SK-N-SH (cell line): Measurements from ENCODE around the gene PCDHA13. TPM values are rescaled to one million over a fixed set of nuclear protein-coding genes. Genes with fewer than 3 reads are reported as not detected.

ENCODE experiments used
- CTCF ChIA-PET: fragments of 300-600, 350-600 bp; formaldehyde crosslinking; extraction: SDS; loops from one replicate; lab custom pipeline; 2021; lab: Yijun Ruan, JAX
- POLR2A ChIA-PET: fragments of 350-600 bp; sonication (Branson Sonifier 250); formaldehyde crosslinking; extraction: SDS; loops from one replicate; lab custom pipeline; 2020; ENCODE audit warnings: antibody characterized with exemption, inconsistent platforms; lab: Yijun Ruan, JAX
- DNase-seq: peaks from one replicate; pipeline ENCODE4 v3.0.0; 2012
- H2AFZ ChIP-seq: fragments of 200-600 bp; sonication (generic); 2 replicates; pipeline ENCODE4 v1.8.1; 2016; ENCODE audit warnings: antibody characterized with exemption, mild to moderate bottlenecking, low read depth
- H3F3A ChIP-seq: fragments of 200-600 bp; sonication (generic); replicated peaks from 2 replicates; pipeline ENCODE3; 2016; ENCODE audit warnings: antibody characterized with exemption, mild to moderate bottlenecking; ENCODE audit not compliant: insufficient read depth
- H3K27ac ChIP-seq, 2 experiments: fragments of 200-500 bp in 1 of 2; fragments of 200-600 bp in 1 of 2; sonication (Bioruptor generic) in 1 of 2; sonication (generic), shearing (Covaris generic) in 1 of 2; 2 replicates each; pipeline versions ENCODE4 v1.5.1 to v1.6.1; 2014 to 2016; ENCODE audit warnings: low read depth in 2 of 2, inconsistent platforms in 1 of 2, low read length in 1 of 2, mild to moderate bottlenecking in 1 of 2, mixed read lengths in 1 of 2
- H3K27me3 ChIP-seq: fragments of 200-600 bp; sonication (generic), shearing (Covaris generic); 2 replicates; pipeline ENCODE4 v1.6.1; 2016; ENCODE audit warnings: mixed run types; ENCODE audit not compliant: insufficient read depth
- H3K36me3 ChIP-seq, 2 experiments: fragments of 200-500 bp in 1 of 2; fragments of 200-600 bp in 1 of 2; sonication (Bioruptor generic) in 1 of 2; sonication (generic) in 1 of 2; replicated peaks in 1 of 2; 2 replicates each; pipeline versions ENCODE3 to v1.5.1; 2014 to 2016; ENCODE audit warnings: low read length in 1 of 2, mild to moderate bottlenecking in 1 of 2; ENCODE audit not compliant: insufficient read depth in 2 of 2, control insufficient read depth in 1 of 2
- H3K4me1 ChIP-seq, 2 experiments: fragments of 200-500 bp in 1 of 2; fragments of 200-600 bp in 1 of 2; sonication (Bioruptor generic) in 1 of 2; sonication (generic), shearing (Covaris generic) in 1 of 2; 2 replicates each; pipeline versions ENCODE4 v1.5.1 to v1.6.1; 2014 to 2016; ENCODE audit warnings: low read depth in 1 of 2, low read length in 1 of 2, mixed run types in 1 of 2; ENCODE audit not compliant: insufficient read depth in 2 of 2, control insufficient read depth in 1 of 2
- H3K4me2 ChIP-seq: fragments of 200-600 bp; sonication (generic), shearing (Covaris generic); 2 replicates; pipeline ENCODE4 v1.6.1; 2017; ENCODE audit warnings: mixed run types
- H3K4me3 ChIP-seq, 2 experiments: fragments of 200-500 bp in 1 of 2; fragments of 200-600 bp in 1 of 2; sonication (Bioruptor generic) in 1 of 2; sonication (generic), shearing (Covaris generic) in 1 of 2; 2 replicates each; pipeline versions ENCODE4 v1.5.1 to v1.8.1; 2014 to 2016; ENCODE audit warnings: low read depth in 2 of 2, inconsistent platforms in 1 of 2, low read length in 1 of 2, mild to moderate bottlenecking in 1 of 2, mixed read lengths in 1 of 2, moderate library complexity in 1 of 2
- H3K79me2 ChIP-seq: fragments of 200-600 bp; sonication (generic); 2 replicates; pipeline ENCODE4 v1.8.1; 2017; ENCODE audit warnings: mild to moderate bottlenecking; ENCODE audit not compliant: insufficient read depth
- H3K9ac ChIP-seq: fragments of 200-600 bp; sonication (generic); 2 replicates; pipeline ENCODE4 v1.6.1; 2017; ENCODE audit warnings: mixed run types
- H3K9me2 ChIP-seq: fragments of 200-600 bp; sonication (generic); 2 replicates; pipeline ENCODE4 v1.6.1; 2017; ENCODE audit warnings: mixed run types
- H3K9me3 ChIP-seq: fragments of 200-600 bp; sonication (generic); 2 replicates; pipeline ENCODE4 v1.6.1; 2017; ENCODE audit warnings: mixed run types, mild to moderate bottlenecking, moderate library complexity
- H4K20me1 ChIP-seq: fragments of 200-600 bp; sonication (generic); 2 replicates; pipeline ENCODE4 v1.6.1; 2017; ENCODE audit warnings: mild to moderate bottlenecking, mixed run types; ENCODE audit not compliant: insufficient read depth
- CHD2 ChIP-seq: fragments of 150-350 bp; IDR thresholded peaks from 2 replicates; pipeline ENCODE4 v1.6.1; 2018; ENCODE audit warnings: low read length; ENCODE audit not compliant: partially characterized antibody
- EP300 ChIP-seq, 2 experiments: IDR thresholded peaks; 2 replicates each; pipeline versions ENCODE4 v1.4.0 to v1.6.1; 2012; ENCODE audit warnings: borderline replicate concordance in 1 of 2, low read depth in 1 of 2, low read length in 1 of 2
- EZH2phosphoT487 ChIP-seq: fragments of 200-600 bp; sonication (generic); IDR thresholded peaks from 2 replicates; pipeline ENCODE4 v1.6.1; 2017; ENCODE audit warnings: low read depth, mixed run types, mild to moderate bottlenecking, antibody characterized with exemption, moderate library complexity, borderline replicate concordance
- FOXJ3 ChIP-seq: sonication (generic); formaldehyde crosslinking; IDR thresholded peaks from 2 replicates; pipeline ENCODE4 v1.5.1; 2020; ENCODE audit warnings: mild to moderate bottlenecking, missing genetic modification reagents
- GABPA ChIP-seq: IDR thresholded peaks from 2 replicates; pipeline ENCODE4 v1.4.0; 2012; ENCODE audit warnings: low read depth, mild to moderate bottlenecking
- JUND ChIP-seq: IDR thresholded peaks from 2 replicates; pipeline ENCODE4 v1.4.0; 2012
- MEF2A ChIP-seq: IDR thresholded peaks from 2 replicates; pipeline ENCODE4 v1.4.0; 2012; ENCODE audit warnings: low read depth, borderline replicate concordance
- MXI1 ChIP-seq: IDR thresholded peaks from 2 replicates; pipeline ENCODE4 v1.6.1; 2012; ENCODE audit warnings: mild to moderate bottlenecking, low read depth, low read length, improper control_type of control experiment
- NRF1 ChIP-seq: IDR thresholded peaks from 2 replicates; pipeline ENCODE4 v1.6.1; 2012; ENCODE audit warnings: low read depth, mild to moderate bottlenecking, low read length
- RFX5 ChIP-seq: IDR thresholded peaks from 2 replicates; pipeline ENCODE4 v1.6.1; 2012; ENCODE audit warnings: mild to moderate bottlenecking, improper control_type of control experiment, low read length
- RXRA ChIP-seq: IDR thresholded peaks from 2 replicates; pipeline ENCODE4 v1.4.0; 2012; ENCODE audit warnings: low read depth, mild to moderate bottlenecking, borderline replicate concordance
- SIN3A ChIP-seq: IDR thresholded peaks from 2 replicates; pipeline ENCODE4 v1.6.1; 2012; ENCODE audit warnings: low read depth, mild to moderate bottlenecking, low read length, moderate library complexity, borderline replicate concordance
- SMC3 ChIP-seq: IDR thresholded peaks from 2 replicates; pipeline ENCODE4 v1.6.1; 2012; ENCODE audit warnings: low read depth, low read length, improper control_type of control experiment
- TCF12 ChIP-seq: IDR thresholded peaks from 2 replicates; pipeline ENCODE4 v1.4.0; 2012
- YY1 ChIP-seq: IDR thresholded peaks from 2 replicates; pipeline ENCODE4 v1.4.0; 2012; ENCODE audit warnings: low read depth, mild to moderate bottlenecking
- WGBS: methylation state at CpG from one replicate; pipeline ENCODE4 v1.1.6; 2017; ENCODE audit warnings: low lambda C conversion rate; 5-methylcytosine and 5-hydroxymethylcytosine counted together
- polyA plus RNA-seq, 3 experiments: library from polyadenylated mRNA; depleted of rRNA; stranded (reverse); fragments of >200 nt; gene quantifications; 2 replicates each; pipeline ENCODE4 v1.2.3, GENCODE V29; 2012
- TF ChIP-seq, protein P1 (sequence below): IDR thresholded peaks from 2 replicates; pipeline ENCODE4 v1.4.0; 2012; ENCODE audit warnings: low read depth, borderline replicate concordance
- TF ChIP-seq, protein P2 (sequence below): IDR thresholded peaks from 2 replicates; pipeline ENCODE4 v1.4.0; 2012; ENCODE audit warnings: low read depth
- TF ChIP-seq, protein P3 (sequence below): IDR thresholded peaks from 2 replicates; pipeline ENCODE4; 2012
- TF ChIP-seq, protein P4 (sequence below): IDR thresholded peaks from 2 replicates; pipeline ENCODE4 v1.6.1; 2012; ENCODE audit warnings: mild to moderate bottlenecking, low read depth, low read length, moderate library complexity

The PCDHA13 gene
- polyA plus RNA-seq, 1 of the 3 experiments (the other 2 are of a cell fraction), result not detected

DNA sequence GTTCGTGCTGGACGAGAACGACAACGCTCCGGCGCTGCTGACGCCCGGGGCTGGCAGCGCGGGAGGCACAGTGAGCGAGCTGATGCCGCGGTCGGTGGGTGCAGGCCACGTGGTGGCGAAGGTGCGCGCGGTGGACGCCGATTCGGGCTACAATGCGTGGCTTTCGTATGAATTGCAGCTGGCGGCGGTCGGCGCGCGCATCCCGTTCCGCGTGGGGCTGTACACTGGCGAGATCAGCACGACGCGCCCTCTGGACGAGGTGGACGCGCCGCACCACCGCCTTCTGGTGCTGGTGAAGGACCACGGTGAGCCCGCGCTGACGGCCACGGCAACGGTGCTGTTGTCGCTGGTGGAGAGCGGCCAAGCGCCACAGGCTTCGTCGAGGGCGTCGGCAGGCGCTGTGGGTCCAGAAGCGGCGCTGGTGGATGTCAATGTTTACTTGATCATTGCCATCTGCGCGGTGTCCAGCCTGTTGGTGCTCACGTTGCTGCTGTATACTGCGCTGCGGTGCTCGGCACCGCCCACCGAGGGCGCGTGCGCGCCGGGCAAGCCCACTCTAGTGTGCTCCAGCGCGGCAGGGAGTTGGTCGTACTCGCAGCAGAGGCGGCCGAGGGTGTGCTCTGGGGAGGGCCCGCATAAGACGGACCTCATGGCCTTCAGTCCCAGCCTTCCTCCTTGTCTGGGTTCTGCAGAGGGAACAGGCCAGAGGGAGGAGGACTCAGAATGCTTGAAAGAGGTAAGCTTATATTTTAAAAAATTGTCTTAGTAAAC is 2.2 kb downstream of the PCDHA13 start:
- CTCF ChIA-PET, result interaction anchor here (1.4 kb wide), 1 partner anchor 8 kb away, joined by 4 read pairs; no protein-coding TSS in a partner anchor

DNA sequence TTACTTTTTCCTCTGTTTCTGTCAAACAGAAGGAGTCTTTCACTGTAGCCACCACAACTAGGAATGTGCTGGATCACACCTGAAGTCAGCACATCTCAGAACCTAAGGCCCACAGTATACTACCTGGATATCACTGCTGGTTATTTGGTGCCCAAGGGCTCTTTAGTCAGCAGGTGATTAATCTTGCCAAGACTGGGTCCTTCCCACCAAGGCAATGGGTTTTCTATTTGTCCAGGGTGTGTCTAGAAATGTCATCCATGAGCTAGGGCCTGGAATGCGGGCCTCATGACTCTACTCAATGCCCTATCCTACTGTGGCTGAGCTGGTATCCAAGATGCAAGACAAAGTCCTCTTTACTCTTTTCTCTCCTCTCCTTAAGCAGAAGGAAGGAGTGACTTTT is 34.4 kb downstream of the PCDHA13 start:
- H2AFZ ChIP-seq, result no peak overlapping the region
- no peak overlapping the region for H3K4me2 ChIP-seq
- H3K4me1 ChIP-seq, result no peaks in the 10 kb centered on the region
- no peaks in the 10 kb centered on the region for H3K9me2 ChIP-seq
- H3K27me3 ChIP-seq, result no peaks in the 10 kb centered on the region
- no peak overlapping the region for H3K27ac ChIP-seq
- H4K20me1 ChIP-seq, result no peaks in the 10 kb centered on the region
- H3K36me3 ChIP-seq, result no peaks in the 10 kb centered on the region
- no peaks in the 10 kb centered on the region for H3K79me2 ChIP-seq
- no peak overlapping the region for H3K4me3 ChIP-seq
- WGBS, result 50% methylated on average over 1 of the region's 1 CpG
- no peaks in the 10 kb centered on the region for H3F3A ChIP-seq
- ChIA-PET POLR2A (no interaction called here), CTCF (interaction anchor here (0.6 to 4.1 kb wide), 4 partner anchors 10 to 329 kb away, joined by 3 to 19 read pairs (median 8); partner anchors contain the start of genes PCDHA12, PCDHA8, PCDHAC1 and PCDHB15)
- H3K9me3 ChIP-seq, result no peaks in the 10 kb centered on the region
- DNase-seq, result no peak
- H3K9ac ChIP-seq, result no peak overlapping the region
- no peak for TF ChIP-seq RXRA
- no peak for TF ChIP-seq MEF2A
- no peak for TF ChIP-seq CHD2
- TF ChIP-seq, protein P1, sequence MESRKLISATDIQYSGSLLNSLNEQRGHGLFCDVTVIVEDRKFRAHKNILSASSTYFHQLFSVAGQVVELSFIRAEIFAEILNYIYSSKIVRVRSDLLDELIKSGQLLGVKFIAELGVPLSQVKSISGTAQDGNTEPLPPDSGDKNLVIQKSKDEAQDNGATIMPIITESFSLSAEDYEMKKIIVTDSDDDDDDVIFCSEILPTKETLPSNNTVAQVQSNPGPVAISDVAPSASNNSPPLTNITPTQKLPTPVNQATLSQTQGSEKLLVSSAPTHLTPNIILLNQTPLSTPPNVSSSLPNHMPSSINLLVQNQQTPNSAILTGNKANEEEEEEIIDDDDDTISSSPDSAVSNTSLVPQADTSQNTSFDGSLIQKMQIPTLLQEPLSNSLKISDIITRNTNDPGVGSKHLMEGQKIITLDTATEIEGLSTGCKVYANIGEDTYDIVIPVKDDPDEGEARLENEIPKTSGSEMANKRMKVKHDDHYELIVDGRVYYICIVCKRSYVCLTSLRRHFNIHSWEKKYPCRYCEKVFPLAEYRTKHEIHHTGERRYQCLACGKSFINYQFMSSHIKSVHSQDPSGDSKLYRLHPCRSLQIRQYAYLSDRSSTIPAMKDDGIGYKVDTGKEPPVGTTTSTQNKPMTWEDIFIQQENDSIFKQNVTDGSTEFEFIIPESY, result no peak
- TF ChIP-seq FOXJ3 (CRISPR knock-in tag), result no peak
- TF ChIP-seq GABPA, result no peak
- TF ChIP-seq, protein P2, sequence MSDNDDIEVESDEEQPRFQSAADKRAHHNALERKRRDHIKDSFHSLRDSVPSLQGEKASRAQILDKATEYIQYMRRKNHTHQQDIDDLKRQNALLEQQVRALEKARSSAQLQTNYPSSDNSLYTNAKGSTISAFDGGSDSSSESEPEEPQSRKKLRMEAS, result no peak
- no peak for TF ChIP-seq TCF12
- no peak for TF ChIP-seq SIN3A
- TF ChIP-seq YY1, result no peak
- no peak for TF ChIP-seq NRF1
- TF ChIP-seq, protein P3, sequence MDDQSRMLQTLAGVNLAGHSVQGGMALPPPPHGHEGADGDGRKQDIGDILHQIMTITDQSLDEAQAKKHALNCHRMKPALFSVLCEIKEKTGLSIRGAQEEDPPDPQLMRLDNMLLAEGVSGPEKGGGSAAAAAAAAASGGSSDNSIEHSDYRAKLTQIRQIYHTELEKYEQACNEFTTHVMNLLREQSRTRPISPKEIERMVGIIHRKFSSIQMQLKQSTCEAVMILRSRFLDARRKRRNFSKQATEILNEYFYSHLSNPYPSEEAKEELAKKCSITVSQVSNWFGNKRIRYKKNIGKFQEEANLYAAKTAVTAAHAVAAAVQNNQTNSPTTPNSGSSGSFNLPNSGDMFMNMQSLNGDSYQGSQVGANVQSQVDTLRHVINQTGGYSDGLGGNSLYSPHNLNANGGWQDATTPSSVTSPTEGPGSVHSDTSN, result no peak
- no peak for TF ChIP-seq RFX5
- no peak for TF ChIP-seq EP300 (IDR thresholded peaks at IDR 0.05; ENCODE audit: borderline replicate concordance in 1 of 2, low read depth in 1 of 2, low read length in 1 of 2)
- no peak for TF ChIP-seq EZH2phosphoT487

More for the DNA sequence above, 2.2 kb downstream of the PCDHA13 start:
- Histone ChIP-seq H3K27me3 (no peaks in the 10 kb centered on the region), H3F3A (no peaks in the 10 kb centered on the region), H4K20me1 (no peaks in the 10 kb centered on the region), H3K9ac (no peak overlapping the region), H3K4me3 (no peak overlapping the region), H3K27ac (no peak overlapping the region), H2AFZ (no peak overlapping the region), H3K36me3 (no peaks in the 10 kb centered on the region), H3K4me1 (no peaks in the 10 kb centered on the region), H3K79me2 (no peaks in the 10 kb centered on the region), H3K9me2 (no peaks in the 10 kb centered on the region), H3K9me3 (no peaks in the 10 kb centered on the region; the same call in 1 of the 2 replicates), H3K4me2 (no peak overlapping the region)
- POLR2A ChIA-PET, result no interaction called here
- TF ChIP-seq MXI1, result no peak
- TF ChIP-seq, protein P4, sequence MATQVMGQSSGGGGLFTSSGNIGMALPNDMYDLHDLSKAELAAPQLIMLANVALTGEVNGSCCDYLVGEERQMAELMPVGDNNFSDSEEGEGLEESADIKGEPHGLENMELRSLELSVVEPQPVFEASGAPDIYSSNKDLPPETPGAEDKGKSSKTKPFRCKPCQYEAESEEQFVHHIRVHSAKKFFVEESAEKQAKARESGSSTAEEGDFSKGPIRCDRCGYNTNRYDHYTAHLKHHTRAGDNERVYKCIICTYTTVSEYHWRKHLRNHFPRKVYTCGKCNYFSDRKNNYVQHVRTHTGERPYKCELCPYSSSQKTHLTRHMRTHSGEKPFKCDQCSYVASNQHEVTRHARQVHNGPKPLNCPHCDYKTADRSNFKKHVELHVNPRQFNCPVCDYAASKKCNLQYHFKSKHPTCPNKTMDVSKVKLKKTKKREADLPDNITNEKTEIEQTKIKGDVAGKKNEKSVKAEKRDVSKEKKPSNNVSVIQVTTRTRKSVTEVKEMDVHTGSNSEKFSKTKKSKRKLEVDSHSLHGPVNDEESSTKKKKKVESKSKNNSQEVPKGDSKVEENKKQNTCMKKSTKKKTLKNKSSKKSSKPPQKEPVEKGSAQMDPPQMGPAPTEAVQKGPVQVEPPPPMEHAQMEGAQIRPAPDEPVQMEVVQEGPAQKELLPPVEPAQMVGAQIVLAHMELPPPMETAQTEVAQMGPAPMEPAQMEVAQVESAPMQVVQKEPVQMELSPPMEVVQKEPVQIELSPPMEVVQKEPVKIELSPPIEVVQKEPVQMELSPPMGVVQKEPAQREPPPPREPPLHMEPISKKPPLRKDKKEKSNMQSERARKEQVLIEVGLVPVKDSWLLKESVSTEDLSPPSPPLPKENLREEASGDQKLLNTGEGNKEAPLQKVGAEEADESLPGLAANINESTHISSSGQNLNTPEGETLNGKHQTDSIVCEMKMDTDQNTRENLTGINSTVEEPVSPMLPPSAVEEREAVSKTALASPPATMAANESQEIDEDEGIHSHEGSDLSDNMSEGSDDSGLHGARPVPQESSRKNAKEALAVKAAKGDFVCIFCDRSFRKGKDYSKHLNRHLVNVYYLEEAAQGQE, result no peak
- no peak for TF ChIP-seq EZH2phosphoT487
- TF ChIP-seq JUND, result no peak
- no peak for TF ChIP-seq MEF2A
- TF ChIP-seq TCF12, result no peak
- no peak for TF ChIP-seq SMC3
- peak; percentile 6 for DNase-seq
- WGBS, result 89% methylated on average over 61 of the region's 79 CpGs
